Activated CD4-positive, alpha-beta T cell treated with anti-CD3 and anti-CD28 coated beads, Interleukin-2, Interleukin-4, amounts not matched to agents 100 ng/mL and 50 ng/mL, durations not matched to agents 16 hours and 8 hours (primary cell): ENCODE measurements around the gene OR56A5.
"Not testable (repeated sequence)": the region's sequence is repeated elsewhere in the genome, so short reads cannot be mapped to it uniquely, and the experiment has no call there.

Experiments
- DNase-seq: peaks from one replicate; pipeline ENCODE4 v3.0.0-alpha.2; 2020; ENCODE audit warnings: low spot score

The OR56A5 gene, protein sequence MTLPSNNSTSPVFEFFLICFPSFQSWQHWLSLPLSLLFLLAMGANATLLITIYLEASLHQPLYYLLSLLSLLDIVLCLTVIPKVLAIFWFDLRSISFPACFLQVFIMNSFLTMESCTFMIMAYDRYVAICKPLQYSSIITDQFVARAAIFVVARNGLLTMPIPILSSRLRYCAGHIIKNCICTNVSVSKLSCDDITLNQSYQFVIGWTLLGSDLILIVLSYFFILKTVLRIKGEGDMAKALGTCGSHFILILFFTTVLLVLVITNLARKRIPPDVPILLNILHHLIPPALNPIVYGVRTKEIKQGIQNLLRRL

DNA sequence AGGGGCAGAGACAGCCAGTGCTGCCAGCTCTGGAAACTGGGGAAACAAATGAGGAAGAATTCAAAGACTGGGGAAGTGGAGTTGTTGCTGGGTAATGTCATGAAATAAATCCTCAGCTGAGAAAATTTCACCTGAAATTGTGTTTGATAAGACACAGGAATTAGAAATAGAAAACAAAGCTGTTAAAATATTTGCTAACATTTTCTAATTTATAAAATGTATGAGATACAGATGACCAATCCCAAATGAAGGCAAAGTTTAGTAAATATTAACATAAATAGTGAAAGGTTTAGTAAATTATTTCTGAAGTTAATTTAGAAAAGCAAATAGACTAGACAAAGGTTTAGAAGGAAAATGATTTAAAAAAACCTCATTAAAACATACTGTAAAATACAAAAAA is at the start of gene OR56A5:
Gene OR56A5 (minus strand): TSS at position 101 of the 400 bp plus-strand sequence. CDS start 0 bp downstream, at position 101.
- DNase-seq: no peak

GRCh38 chr11:6013042-6013441 is 44.7 kb upstream of the OR56A5 start:
- DNase-seq: no peak

- no peak for DNase-seq
Measured at GRCh38 chr11:6012035-6012668, 43.9 kb upstream of the OR56A5 start.

DNA sequence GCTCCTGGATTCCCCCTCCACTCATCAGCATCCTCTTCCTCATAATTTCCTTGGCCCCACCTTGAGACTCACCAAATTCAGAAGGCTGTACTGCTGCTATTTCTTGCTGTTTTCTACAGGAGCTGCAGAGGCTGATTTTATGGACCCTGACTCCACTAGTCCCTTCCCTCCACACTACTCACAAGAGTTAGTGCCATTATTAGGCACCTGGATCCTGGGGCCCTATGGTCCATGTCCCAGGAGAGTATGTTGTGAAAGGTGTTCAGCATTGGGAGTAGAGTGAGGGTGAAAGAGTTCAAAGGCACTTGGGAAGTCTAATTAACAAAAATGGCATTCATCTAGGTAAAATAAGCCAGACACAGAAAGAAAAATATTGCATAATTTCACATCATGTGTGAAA is 38.6 kb upstream of the OR56A5 start, which contains the start of gene OR56A4:
Gene OR56A4 (minus strand): TSS at position 101 of the 400 bp plus-strand sequence. CDS start 3,954 bp downstream, outside the sequence.
- no peak for DNase-seq

DNA sequence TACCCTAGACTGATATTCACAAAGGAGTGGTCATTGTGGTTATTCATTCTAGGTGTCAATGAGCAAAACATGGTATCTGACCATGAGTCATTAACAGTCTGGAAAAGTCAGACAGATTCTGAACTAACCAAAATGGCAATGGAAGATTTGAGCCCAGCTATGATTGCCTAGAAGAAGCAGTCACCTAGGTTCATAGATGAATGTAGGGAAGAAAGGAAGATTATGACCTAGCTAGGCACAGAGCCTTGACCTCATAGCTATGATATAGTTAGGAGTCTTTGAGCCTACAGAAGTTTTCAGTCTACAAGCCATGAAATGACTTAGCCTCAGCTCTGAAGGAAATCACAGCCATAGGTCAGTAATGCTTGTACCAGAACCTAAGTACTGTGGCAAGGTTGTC is 38.1 kb upstream of the OR56A5 start:
- DNase-seq: no peak

DNA sequence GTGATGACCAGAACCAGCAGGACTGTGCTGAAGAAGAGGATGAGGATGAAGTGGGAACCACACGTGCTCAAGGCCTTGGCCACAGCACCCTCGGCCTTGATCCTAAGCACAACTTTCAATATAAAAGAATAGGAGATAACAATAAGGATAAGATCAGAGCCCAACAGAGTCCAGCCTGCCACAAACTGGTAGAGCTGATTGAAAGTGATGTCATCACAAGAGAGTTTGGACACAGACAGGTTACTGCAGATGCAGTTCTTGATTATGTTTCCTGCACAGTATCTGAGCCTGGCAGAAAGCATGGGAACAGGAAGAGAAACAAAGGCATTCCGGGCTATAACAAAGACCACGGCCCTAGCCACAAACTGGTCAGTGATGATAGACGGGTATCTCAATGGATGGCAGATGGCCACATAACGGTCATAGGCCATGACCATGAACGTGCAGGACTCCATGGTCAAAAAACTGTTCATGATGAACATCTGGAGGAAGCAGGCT is 34.0 kb upstream of the OR56A5 start:
- DNase-seq: no peak

- DNase-seq: no peak
Measured at GRCh38 chr11:5994791-5995190, 26.5 kb upstream of the OR56A5 start.

DNA sequence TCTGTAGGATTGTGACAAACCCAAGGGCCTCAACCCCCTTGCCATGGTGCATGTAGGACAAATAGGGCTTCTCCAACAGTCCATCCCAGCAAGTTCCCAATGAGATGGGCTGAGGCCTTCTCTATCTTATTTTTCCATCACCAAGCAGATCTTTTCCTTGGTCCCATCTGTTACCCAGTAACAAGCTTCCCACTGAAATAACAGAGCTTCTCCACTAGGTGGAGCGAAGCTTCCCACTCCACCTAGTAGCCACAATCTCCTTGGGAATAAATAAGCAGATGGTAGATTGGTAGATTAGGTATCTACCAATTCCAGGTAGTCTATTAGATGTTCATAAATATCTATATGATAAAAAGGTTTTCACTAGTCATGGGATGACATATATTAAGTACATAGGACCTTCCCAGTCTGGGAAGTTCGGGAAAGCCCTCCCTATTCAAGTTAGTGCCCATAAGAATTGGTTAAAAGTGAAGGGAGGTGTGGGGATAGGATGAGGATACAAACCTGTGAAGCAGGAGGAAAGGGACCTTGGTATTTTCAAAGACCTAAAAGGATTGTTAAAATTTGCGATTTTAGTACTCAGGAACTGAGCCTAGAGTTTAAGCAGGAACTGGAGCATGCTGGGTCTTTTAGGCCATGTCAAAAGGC is 24.4 kb upstream of the OR56A5 start:
- no peak for DNase-seq

DNA sequence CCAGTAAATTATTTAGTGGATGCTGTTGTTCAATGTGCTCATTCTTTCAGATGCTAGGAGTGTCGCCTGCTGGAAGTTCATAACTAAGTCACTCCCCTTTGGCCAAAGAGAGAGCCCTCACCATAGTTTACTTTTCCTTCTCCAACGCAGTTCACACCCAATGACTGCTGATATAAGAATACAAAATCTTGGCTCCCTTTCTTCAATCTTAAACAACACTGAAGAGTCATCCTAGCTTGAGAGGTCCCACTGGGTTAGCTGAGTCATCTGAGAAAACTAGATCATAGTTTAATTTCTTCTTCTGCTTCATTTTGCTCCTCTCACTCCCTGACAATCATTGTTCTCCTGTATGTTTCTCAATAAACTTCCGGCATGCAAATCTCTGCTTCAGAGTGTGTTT is 23.9 kb upstream of the OR56A5 start:
- DNase-seq: no peak

DNA sequence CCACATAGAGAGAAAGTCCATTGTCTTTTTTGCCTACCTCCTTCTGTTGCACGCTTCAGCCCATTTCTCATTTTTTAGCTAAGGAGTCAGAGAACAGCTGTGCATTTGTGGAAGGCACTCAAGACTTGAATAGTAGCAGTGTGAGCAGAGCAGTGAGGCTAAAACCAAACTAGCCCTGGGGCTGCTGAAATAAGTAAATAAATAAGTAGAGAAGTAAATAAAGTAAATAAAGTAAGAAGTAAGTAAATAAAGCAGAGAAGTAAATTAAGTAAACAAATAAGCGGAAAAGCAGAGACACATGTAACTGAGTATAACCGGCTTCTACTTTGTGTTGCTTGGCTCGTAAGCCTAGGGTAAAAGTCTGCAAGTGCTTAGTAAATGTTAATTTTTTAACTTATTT is 20.9 kb upstream of the OR56A5 start:
- no peak for DNase-seq

- DNase-seq: no peak
Measured at GRCh38 chr11:5986885-5987284, 18.6 kb upstream of the OR56A5 start, which contains the start of gene OR52L1. Gene OR52L1 (minus strand): TSS chr11:5986985. CDS start chr11:5986930, 55 bp downstream.

GRCh38 chr11:5983443-5983842 is 15.1 kb upstream of the OR56A5 start:
- DNase-seq: no peak

DNA sequence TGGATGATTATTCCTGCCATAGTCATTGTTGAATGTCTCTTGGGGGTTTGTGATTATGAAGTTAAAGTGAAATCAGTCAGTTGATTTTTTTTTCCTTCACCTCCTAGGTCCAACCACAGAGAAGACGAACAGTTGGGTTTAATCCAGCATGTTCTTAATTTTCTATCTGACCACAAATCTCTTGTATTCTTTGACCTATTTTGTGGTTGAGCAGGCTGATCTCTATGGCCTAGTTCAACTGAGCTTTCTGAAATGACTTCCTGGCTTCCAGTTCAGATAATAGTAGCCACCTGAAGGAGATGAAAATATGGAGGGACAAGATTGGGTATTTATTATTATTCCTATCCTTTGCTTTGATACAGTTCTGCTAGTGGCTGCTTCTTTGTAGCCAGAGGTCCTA is 5.2 kb upstream of the OR56A5 start:
- DNase-seq: no peak

DNA sequence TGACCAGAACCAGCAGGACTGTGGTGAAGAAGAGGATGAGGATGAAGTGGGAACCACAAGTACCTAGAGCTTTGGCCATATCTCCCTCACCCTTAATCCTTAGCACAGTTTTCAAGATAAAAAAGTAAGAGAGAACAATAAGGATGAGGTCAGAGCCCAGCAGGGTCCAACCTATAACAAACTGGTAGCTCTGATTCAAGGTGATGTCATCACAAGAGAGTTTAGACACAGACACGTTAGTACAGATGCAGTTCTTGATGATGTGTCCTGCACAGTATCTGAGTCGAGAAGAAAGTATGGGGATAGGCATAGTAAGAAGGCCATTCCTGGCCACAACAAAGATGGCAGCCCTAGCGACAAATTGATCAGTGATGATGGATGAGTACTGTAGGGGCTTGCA is 586 bp downstream of the OR56A5 start:
- no peak for DNase-seq

DNA sequence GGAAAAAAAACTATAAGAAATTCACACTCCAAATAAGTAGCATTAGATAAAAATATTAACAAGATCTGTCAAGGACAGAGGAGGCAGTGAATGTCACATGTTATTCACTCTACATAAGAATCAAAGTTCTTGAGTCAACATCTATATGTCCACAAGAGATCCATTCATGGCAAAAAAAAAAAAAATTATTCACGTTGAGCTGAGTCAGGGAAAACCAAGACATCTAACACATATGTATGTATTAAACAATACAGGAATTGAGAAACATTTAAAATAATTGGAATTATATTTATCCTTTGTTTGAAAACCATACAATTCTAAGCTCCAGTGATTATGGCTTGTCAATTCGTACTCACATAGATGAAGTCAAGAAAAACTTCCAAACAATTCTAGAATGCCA is 1.3 kb downstream of the OR56A5 start:
- DNase-seq: no peak

DNA sequence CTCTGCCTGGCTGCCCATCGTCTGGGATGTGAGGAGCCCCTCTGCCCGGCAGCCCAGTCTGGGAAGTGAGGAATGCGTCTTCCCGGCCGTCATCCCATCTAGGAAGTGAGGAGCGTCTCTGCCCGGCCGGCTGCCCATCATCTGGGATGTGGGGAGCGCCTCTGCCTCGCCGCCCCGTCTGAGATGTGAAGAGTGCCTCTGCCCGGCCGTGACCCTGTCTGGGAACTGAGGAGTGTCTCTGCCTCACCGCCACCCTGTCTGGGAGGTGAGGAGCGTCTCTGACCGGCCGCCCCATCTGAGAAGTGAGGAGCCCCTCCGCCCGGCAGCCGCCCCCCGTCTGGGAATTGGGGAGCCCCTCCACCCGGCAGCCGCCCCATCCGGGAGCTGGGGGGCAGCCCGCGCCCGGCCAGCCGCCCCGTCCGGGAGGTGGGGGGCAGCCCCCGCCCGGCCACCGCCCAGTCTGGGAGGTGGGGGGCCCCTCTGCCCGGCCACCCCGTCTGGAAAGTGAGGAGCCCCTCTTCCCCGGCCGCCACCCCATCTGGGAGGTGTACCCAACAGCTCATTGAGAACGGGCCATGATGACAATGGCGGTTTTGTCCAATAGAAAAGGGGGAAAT is 7.5 kb downstream of the OR56A5 start:
- DNase-seq: not testable (repeated sequence)

- no peak for DNase-seq
Measured at GRCh38 chr11:5955586-5955985, 12.7 kb downstream of the OR56A5 start.

- no peak for DNase-seq
Measured at GRCh38 chr11:5941951-5942350, 26.3 kb downstream of the OR56A5 start, which contains the start of gene OR56A3. Gene OR56A3 (plus strand): TSS chr11:5942251. CDS start chr11:5947347, 5,096 bp downstream.

GRCh38 chr11:5940748-5941147 is 27.5 kb downstream of the OR56A5 start:
- no peak for DNase-seq

- no peak for DNase-seq
Measured at GRCh38 chr11:5938603-5938965, 29.7 kb downstream of the OR56A5 start.

- DNase-seq: no peak
Measured at GRCh38 chr11:5937868-5938602, 30.3 kb downstream of the OR56A5 start.

DNA sequence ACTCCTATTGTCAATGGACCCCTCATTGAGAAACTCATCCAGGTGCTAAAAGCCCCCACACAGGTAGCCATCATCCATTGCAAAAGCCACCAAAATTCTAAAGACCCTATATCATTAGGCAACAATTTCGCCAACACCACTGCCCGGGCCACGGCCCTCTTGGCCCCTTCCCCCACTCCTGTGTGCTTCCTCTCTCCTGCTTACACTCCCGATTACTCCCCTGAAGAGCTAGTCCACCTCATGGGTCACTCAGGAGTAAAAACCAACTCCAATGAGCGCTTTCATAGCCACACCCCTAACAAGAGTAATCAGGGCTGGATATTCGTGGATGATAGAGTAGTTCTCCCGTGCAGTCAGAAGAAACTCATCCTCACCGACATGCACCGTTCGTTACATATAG is 35.2 kb downstream of the OR56A5 start:
- DNase-seq: no peak
